ENCODE data around the gene ZACN.
"Not testable (repeated sequence)": the region's sequence is repeated elsewhere in the genome, so short reads cannot be mapped to it uniquely, and the experiment has no call there.

ZACN gene

DNA sequence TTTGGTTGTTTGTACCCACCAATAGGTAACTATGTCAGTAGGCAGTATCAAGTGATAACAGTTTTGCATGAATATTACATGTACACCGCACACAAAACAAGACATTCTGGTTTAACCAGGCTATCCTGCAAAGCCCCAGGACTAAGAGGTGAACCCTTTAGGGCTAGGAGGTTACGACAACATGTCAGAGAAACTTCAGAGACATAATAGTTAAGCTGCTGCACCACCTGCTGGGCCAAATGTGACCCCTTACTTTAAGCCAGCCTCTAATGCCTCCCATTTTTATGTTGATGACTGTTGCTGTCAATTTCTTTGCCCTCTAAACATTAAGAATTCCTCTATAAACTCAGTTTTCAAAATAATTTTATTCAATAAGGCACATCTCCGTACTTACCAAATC lies 22.1 kb upstream of the ZACN start:
- Histone ChIP-seq H3K79me2 (ENCODE audit: insufficient read depth, low read length) (no peaks in the 10 kb centered on the region), H3K4me3 (ENCODE audit: low read length, poor library complexity, severe bottlenecking) (no peak overlapping the region), H2AFZ (ENCODE audit: low read length) (no peak overlapping the region), H3K4me2 (ENCODE audit: low read depth, low read length, poor library complexity, severe bottlenecking) (no peak overlapping the region), H3K4me1 (ENCODE audit: insufficient read depth, low read length, poor library complexity, severe bottlenecking) (no peaks in the 10 kb centered on the region), H3K9me3 (ENCODE audit: insufficient read depth, low read depth, low read length) (no peaks in the 10 kb centered on the region), H3K9ac (ENCODE audit: low read depth, low read length, poor library complexity, severe bottlenecking) (no peak overlapping the region), H4K20me1 (ENCODE audit: insufficient read depth, low read length, poor library complexity, severe bottlenecking) (no peaks in the 10 kb centered on the region), H3K27me3 (ENCODE audit: insufficient read depth, low read length, poor library complexity, severe bottlenecking) (no peaks in the 10 kb centered on the region), H3F3A (ENCODE audit: low read depth) (no peaks in the 10 kb centered on the region), H3K9me2 (replicated peaks; ENCODE audit: low read depth, low read length) (no peaks in the 10 kb centered on the region), H3K36me3 (ENCODE audit: insufficient read depth, low read length) (peaks cover 55% of the 10 kb centered on the region)
- TF ChIP-seq EZH2phosphoT487 (IDR thresholded peaks at IDR 0.05; ENCODE audit: borderline replicate concordance): no peak
- TF ChIP-seq, protein P1, sequence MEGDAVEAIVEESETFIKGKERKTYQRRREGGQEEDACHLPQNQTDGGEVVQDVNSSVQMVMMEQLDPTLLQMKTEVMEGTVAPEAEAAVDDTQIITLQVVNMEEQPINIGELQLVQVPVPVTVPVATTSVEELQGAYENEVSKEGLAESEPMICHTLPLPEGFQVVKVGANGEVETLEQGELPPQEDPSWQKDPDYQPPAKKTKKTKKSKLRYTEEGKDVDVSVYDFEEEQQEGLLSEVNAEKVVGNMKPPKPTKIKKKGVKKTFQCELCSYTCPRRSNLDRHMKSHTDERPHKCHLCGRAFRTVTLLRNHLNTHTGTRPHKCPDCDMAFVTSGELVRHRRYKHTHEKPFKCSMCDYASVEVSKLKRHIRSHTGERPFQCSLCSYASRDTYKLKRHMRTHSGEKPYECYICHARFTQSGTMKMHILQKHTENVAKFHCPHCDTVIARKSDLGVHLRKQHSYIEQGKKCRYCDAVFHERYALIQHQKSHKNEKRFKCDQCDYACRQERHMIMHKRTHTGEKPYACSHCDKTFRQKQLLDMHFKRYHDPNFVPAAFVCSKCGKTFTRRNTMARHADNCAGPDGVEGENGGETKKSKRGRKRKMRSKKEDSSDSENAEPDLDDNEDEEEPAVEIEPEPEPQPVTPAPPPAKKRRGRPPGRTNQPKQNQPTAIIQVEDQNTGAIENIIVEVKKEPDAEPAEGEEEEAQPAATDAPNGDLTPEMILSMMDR (conservative IDR thresholded peaks at IDR 0.05; ENCODE audit: low read length): peak; percentile 48

DNA sequence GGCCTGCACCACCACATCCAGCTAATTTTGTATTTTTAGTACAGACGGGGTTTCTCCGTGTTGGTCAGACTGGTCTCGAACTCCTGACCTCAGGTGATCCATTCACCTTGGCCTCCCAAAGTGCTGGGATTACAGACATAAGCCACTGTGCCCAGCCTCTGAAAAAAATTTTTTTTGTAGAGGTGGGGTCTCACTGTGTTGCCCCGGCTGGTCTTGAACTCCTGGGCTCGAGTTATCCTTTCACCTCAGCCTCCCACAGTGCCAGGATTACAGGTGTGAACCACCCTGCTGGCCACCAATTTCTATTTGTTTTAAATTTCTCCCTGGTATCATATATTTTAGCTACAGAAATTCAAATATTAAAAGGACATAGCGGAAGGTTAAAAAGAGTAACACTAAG lies 20.7 kb upstream of the ZACN start:
- H3K4me1 ChIP-seq (ENCODE audit: insufficient read depth, low read length, poor library complexity, severe bottlenecking); H3K79me2 ChIP-seq (ENCODE audit: insufficient read depth, low read length); H3K27me3 ChIP-seq (ENCODE audit: insufficient read depth, low read length, poor library complexity, severe bottlenecking); H4K20me1 ChIP-seq (ENCODE audit: insufficient read depth, low read length, poor library complexity, severe bottlenecking); H3K4me3 ChIP-seq (ENCODE audit: low read length, poor library complexity, severe bottlenecking); H3K4me2 ChIP-seq (ENCODE audit: low read depth, low read length, poor library complexity, severe bottlenecking); H3K9me3 ChIP-seq (ENCODE audit: insufficient read depth, low read depth, low read length); H2AFZ ChIP-seq (ENCODE audit: low read length); H3F3A ChIP-seq (ENCODE audit: low read depth); H3K9ac ChIP-seq (ENCODE audit: low read depth, low read length, poor library complexity, severe bottlenecking); H3K9me2 ChIP-seq (replicated peaks; ENCODE audit: low read depth, low read length): not testable (repeated sequence)
- H3K36me3 ChIP-seq (ENCODE audit: insufficient read depth, low read length): peaks cover 63% of the 10 kb centered on the region

DNA sequence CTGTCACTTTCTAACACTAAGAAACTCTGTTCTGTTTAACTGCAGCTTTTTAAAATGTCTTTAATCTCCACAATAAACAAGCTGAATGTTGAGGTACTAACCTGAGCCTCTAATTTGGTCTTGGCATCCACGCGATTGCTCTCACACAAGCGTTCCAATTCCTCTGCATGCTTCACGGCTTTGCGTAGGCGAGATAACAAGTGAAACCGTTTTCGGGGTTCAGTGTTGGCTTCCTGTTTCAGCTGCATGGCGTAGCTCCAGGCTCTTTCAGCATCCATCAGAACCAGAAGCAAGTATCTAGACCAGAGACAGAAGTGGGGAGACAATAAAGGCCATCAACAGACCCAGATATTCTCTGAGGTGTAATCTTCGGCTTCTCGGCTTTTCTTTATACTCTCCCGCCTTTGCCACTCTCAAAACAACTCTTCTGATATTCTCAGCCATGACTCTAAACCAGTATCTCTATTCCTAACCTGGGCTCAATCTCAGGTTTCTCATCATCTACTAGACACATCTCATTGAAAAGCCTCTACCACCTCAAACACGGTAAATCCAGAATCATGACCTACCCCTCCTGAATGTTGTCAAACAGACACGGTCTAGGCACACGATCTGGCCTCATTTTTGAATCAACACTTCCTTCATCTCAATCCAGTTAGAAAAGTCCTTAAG lies 15.0 kb upstream of the ZACN start:
- Histone ChIP-seq H4K20me1 (ENCODE audit: insufficient read depth, low read length, poor library complexity, severe bottlenecking) (peaks cover 3% of the 10 kb centered on the region), H3K9me3 (ENCODE audit: insufficient read depth, low read depth, low read length) (no peaks in the 10 kb centered on the region), H3K36me3 (ENCODE audit: insufficient read depth, low read length) (peaks cover 81% of the 10 kb centered on the region; the same call in 1 of the 2 replicates), H3K27me3 (ENCODE audit: insufficient read depth, low read length, poor library complexity, severe bottlenecking) (no peaks in the 10 kb centered on the region), H3F3A (ENCODE audit: low read depth) (no peaks in the 10 kb centered on the region), H3K4me3 (ENCODE audit: low read length, poor library complexity, severe bottlenecking) (no peak overlapping the region), H2AFZ (ENCODE audit: low read length) (no peak overlapping the region), H3K9me2 (replicated peaks; ENCODE audit: low read depth, low read length) (no peaks in the 10 kb centered on the region), H3K9ac (ENCODE audit: low read depth, low read length, poor library complexity, severe bottlenecking) (no peak overlapping the region), H3K4me1 (ENCODE audit: insufficient read depth, low read length, poor library complexity, severe bottlenecking) (no peaks in the 10 kb centered on the region), H3K79me2 (ENCODE audit: insufficient read depth, low read length) (peaks cover 19% of the 10 kb centered on the region; the same call in 1 of the 2 replicates), H3K4me2 (ENCODE audit: low read depth, low read length, poor library complexity, severe bottlenecking) (no peak overlapping the region)
- no peak for TF ChIP-seq EZH2phosphoT487 (IDR thresholded peaks at IDR 0.05; ENCODE audit: borderline replicate concordance)
- TF ChIP-seq, protein P1 (conservative IDR thresholded peaks at IDR 0.05; ENCODE audit: low read length): no peak

DNA sequence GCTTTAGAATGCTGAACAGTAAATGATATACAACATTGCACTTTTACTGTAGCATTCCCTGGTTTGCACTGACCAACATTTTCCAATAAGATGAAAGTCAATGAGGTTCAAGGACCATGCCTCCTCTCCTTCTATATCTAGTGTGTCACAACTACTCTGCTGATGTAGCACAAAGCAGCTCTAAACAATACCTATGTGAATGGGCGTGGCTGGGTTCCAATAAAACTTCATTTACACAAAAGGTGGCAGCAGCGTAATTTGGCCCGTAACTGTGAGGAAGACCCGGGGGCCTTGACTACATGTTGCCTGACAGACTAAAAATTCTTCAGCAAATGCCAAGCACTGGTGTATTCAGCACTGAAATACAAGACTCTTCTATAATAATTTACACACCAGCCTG lies 13.2 kb upstream of the ZACN start:
- Histone ChIP-seq H3K36me3 (ENCODE audit: insufficient read depth, low read length) (peaks cover 67% of the 10 kb centered on the region; the same call in 1 of the 2 replicates), H3K9me2 (replicated peaks; ENCODE audit: low read depth, low read length) (no peaks in the 10 kb centered on the region), H3F3A (ENCODE audit: low read depth) (no peaks in the 10 kb centered on the region), H3K27me3 (ENCODE audit: insufficient read depth, low read length, poor library complexity, severe bottlenecking) (no peaks in the 10 kb centered on the region), H3K9ac (ENCODE audit: low read depth, low read length, poor library complexity, severe bottlenecking) (no peak overlapping the region), H2AFZ (ENCODE audit: low read length) (no peak overlapping the region), H3K4me2 (ENCODE audit: low read depth, low read length, poor library complexity, severe bottlenecking) (no peak overlapping the region), H3K4me1 (ENCODE audit: insufficient read depth, low read length, poor library complexity, severe bottlenecking) (peaks cover 7% of the 10 kb centered on the region), H3K4me3 (ENCODE audit: low read length, poor library complexity, severe bottlenecking) (no peak overlapping the region), H3K79me2 (ENCODE audit: insufficient read depth, low read length) (peaks cover 34% of the 10 kb centered on the region), H3K9me3 (ENCODE audit: insufficient read depth, low read depth, low read length) (no peaks in the 10 kb centered on the region), H4K20me1 (ENCODE audit: insufficient read depth, low read length, poor library complexity, severe bottlenecking) (peaks cover 8% of the 10 kb centered on the region)
- TF ChIP-seq, protein P1 (conservative IDR thresholded peaks at IDR 0.05; ENCODE audit: low read length): no peak
- TF ChIP-seq EZH2phosphoT487 (IDR thresholded peaks at IDR 0.05; ENCODE audit: borderline replicate concordance): no peak

All from Loucy (cell line).